Measurements from ENCODE around the gene NKAIN2. TPM values are rescaled to one million over a fixed set of nuclear protein-coding genes. Genes with fewer than 3 reads are reported as not detected.

Gene NKAIN2
- total and polyA plus RNA-seq, 4 donors, result 16.3 to 67.0 (median 49.9) TPM

GRCh38 chr6:124770784-124771183 is 967.1 kb downstream of the NKAIN2 start:
- Histone ChIP-seq H3K9me3 (ENCODE audit: control insufficient read depth, insufficient read depth, low read length) (no peaks in the 10 kb centered on the region), H3K27me3 (ENCODE audit: control insufficient read depth, insufficient read depth, low read length) (no peaks in the 10 kb centered on the region), H3K27ac (ENCODE audit: low read depth, low read length) (no peak overlapping the region), H3K4me1 (ENCODE audit: control insufficient read depth, insufficient read depth, low read length) (no peaks in the 10 kb centered on the region), H3K36me3 (ENCODE audit: control insufficient read depth, insufficient read depth, low read length) (no peaks in the 10 kb centered on the region), H3K4me3 (ENCODE audit: low read depth, low read length) (no peak overlapping the region)
- DNase-seq (ENCODE audit: low read depth in 4 of 6, low spot score in 6 of 6), result no peak
- WGBS (ENCODE audit: insufficient coverage), result no CpG with 5 or more reads among the region's 3 CpGs

GRCh38 chr6:124772733-124773319 is 969.2 kb downstream of the NKAIN2 start:
- Histone ChIP-seq H3K4me1 (ENCODE audit: control insufficient read depth, insufficient read depth, low read length) (no peaks in the 10 kb centered on the region), H3K27ac (ENCODE audit: low read depth, low read length) (peak overlapping the region; percentile 8), H3K9me3 (ENCODE audit: control insufficient read depth, insufficient read depth, low read length) (no peaks in the 10 kb centered on the region), H3K4me3 (ENCODE audit: low read depth, low read length) (no peak overlapping the region), H3K36me3 (ENCODE audit: control insufficient read depth, insufficient read depth, low read length) (no peaks in the 10 kb centered on the region), H3K27me3 (ENCODE audit: control insufficient read depth, insufficient read depth, low read length) (no peaks in the 10 kb centered on the region)
- WGBS (ENCODE audit: insufficient coverage), result 0% methylated on average over 2 of the region's 3 CpGs
- DNase-seq (ENCODE audit: low read depth in 4 of 6, low spot score in 6 of 6), result peak in 2 of 6 donors; percentile 54 to 64

GRCh38 chr6:124775121-124775520 is 971.5 kb downstream of the NKAIN2 start:
- Histone ChIP-seq H3K4me3 (ENCODE audit: low read depth, low read length) (no peak overlapping the region), H3K27me3 (ENCODE audit: control insufficient read depth, insufficient read depth, low read length) (no peaks in the 10 kb centered on the region), H3K36me3 (ENCODE audit: control insufficient read depth, insufficient read depth, low read length) (no peaks in the 10 kb centered on the region), H3K4me1 (ENCODE audit: control insufficient read depth, insufficient read depth, low read length) (no peaks in the 10 kb centered on the region), H3K27ac (ENCODE audit: low read depth, low read length) (no peak overlapping the region), H3K9me3 (ENCODE audit: control insufficient read depth, insufficient read depth, low read length) (no peaks in the 10 kb centered on the region)
- no CpG with 5 or more reads among the region's 3 CpGs for WGBS (ENCODE audit: insufficient coverage)
- peak in 1 of 6 donors; percentile 70 for DNase-seq (ENCODE audit: low read depth in 4 of 6, low spot score in 6 of 6)

GRCh38 chr6:124777863-124778262 is 974.2 kb downstream of the NKAIN2 start:
- WGBS (ENCODE audit: insufficient coverage), result 80% methylated on average over 1 of the region's 2 CpGs
- Histone ChIP-seq H3K9me3 (ENCODE audit: control insufficient read depth, insufficient read depth, low read length) (no peaks in the 10 kb centered on the region), H3K27me3 (ENCODE audit: control insufficient read depth, insufficient read depth, low read length) (no peaks in the 10 kb centered on the region), H3K36me3 (ENCODE audit: control insufficient read depth, insufficient read depth, low read length) (no peaks in the 10 kb centered on the region), H3K4me1 (ENCODE audit: control insufficient read depth, insufficient read depth, low read length) (no peaks in the 10 kb centered on the region), H3K4me3 (ENCODE audit: low read depth, low read length) (no peak overlapping the region), H3K27ac (ENCODE audit: low read depth, low read length) (no peak overlapping the region)
- no peak for DNase-seq (ENCODE audit: low read depth in 4 of 6, low spot score in 6 of 6)

- H3K27ac ChIP-seq (ENCODE audit: low read depth, low read length), result no peak overlapping the region
- H3K36me3 ChIP-seq (ENCODE audit: control insufficient read depth, insufficient read depth, low read length), result no peaks in the 10 kb centered on the region
- H3K4me1 ChIP-seq (ENCODE audit: control insufficient read depth, insufficient read depth, low read length), result no peaks in the 10 kb centered on the region
- no peaks in the 10 kb centered on the region for H3K27me3 ChIP-seq (ENCODE audit: control insufficient read depth, insufficient read depth, low read length)
- H3K9me3 ChIP-seq (ENCODE audit: control insufficient read depth, insufficient read depth, low read length), result no peaks in the 10 kb centered on the region
- H3K4me3 ChIP-seq (ENCODE audit: low read depth, low read length), result no peak overlapping the region
- 100% methylated on average over 2 of the region's 5 CpGs for WGBS (ENCODE audit: insufficient coverage)
- DNase-seq (ENCODE audit: low read depth in 4 of 6, low spot score in 6 of 6), result peak in 1 of 6 donors; percentile 58
These were observed 977.0 kb downstream of the NKAIN2 start for GRCh38 chr6:124780623-124781022.

GRCh38 chr6:124783344-124783743 is 979.7 kb downstream of the NKAIN2 start:
- H3K36me3 ChIP-seq (ENCODE audit: control insufficient read depth, insufficient read depth, low read length), result no peaks in the 10 kb centered on the region
- DNase-seq (ENCODE audit: low read depth in 4 of 6, low spot score in 6 of 6), result no peak
- no peak overlapping the region for H3K27ac ChIP-seq (ENCODE audit: low read depth, low read length)
- no peaks in the 10 kb centered on the region for H3K27me3 ChIP-seq (ENCODE audit: control insufficient read depth, insufficient read depth, low read length)
- WGBS (ENCODE audit: insufficient coverage), result no CpG with 5 or more reads among the region's 1 CpG
- H3K9me3 ChIP-seq (ENCODE audit: control insufficient read depth, insufficient read depth, low read length), result no peaks in the 10 kb centered on the region
- no peaks in the 10 kb centered on the region for H3K4me1 ChIP-seq (ENCODE audit: control insufficient read depth, insufficient read depth, low read length)
- H3K4me3 ChIP-seq (ENCODE audit: low read depth, low read length), result no peak overlapping the region

GRCh38 chr6:124791156-124791555 is 987.5 kb downstream of the NKAIN2 start:
- H3K27me3 ChIP-seq (ENCODE audit: control insufficient read depth, insufficient read depth, low read length), result no peaks in the 10 kb centered on the region
- no CpG with 5 or more reads among the region's 2 CpGs for WGBS (ENCODE audit: insufficient coverage)
- no peaks in the 10 kb centered on the region for H3K36me3 ChIP-seq (ENCODE audit: control insufficient read depth, insufficient read depth, low read length)
- no peak for DNase-seq (ENCODE audit: low read depth in 4 of 6, low spot score in 6 of 6)
- H3K27ac ChIP-seq (ENCODE audit: low read depth, low read length), result no peak overlapping the region
- no peaks in the 10 kb centered on the region for H3K9me3 ChIP-seq (ENCODE audit: control insufficient read depth, insufficient read depth, low read length)
- H3K4me3 ChIP-seq (ENCODE audit: low read depth, low read length), result no peak overlapping the region
- H3K4me1 ChIP-seq (ENCODE audit: control insufficient read depth, insufficient read depth, low read length), result no peaks in the 10 kb centered on the region

- 100% methylated on average over 2 of the region's 2 CpGs for WGBS (ENCODE audit: insufficient coverage)
- H3K9me3 ChIP-seq (ENCODE audit: control insufficient read depth, insufficient read depth, low read length), result no peaks in the 10 kb centered on the region
- no peaks in the 10 kb centered on the region for H3K36me3 ChIP-seq (ENCODE audit: control insufficient read depth, insufficient read depth, low read length)
- H3K27me3 ChIP-seq (ENCODE audit: control insufficient read depth, insufficient read depth, low read length), result no peaks in the 10 kb centered on the region
- no peak overlapping the region for H3K4me3 ChIP-seq (ENCODE audit: low read depth, low read length)
- DNase-seq (ENCODE audit: low read depth in 4 of 6, low spot score in 6 of 6), result no peak
- no peak overlapping the region for H3K27ac ChIP-seq (ENCODE audit: low read depth, low read length)
- H3K4me1 ChIP-seq (ENCODE audit: control insufficient read depth, insufficient read depth, low read length), result no peaks in the 10 kb centered on the region
These were observed 988.7 kb downstream of the NKAIN2 start for GRCh38 chr6:124792386-124792785.

GRCh38 chr6:124793398-124793797 is 989.7 kb downstream of the NKAIN2 start:
- no peaks in the 10 kb centered on the region for H3K27me3 ChIP-seq (ENCODE audit: control insufficient read depth, insufficient read depth, low read length)
- no peak overlapping the region for H3K27ac ChIP-seq (ENCODE audit: low read depth, low read length)
- no peak overlapping the region for H3K4me3 ChIP-seq (ENCODE audit: low read depth, low read length)
- no peaks in the 10 kb centered on the region for H3K4me1 ChIP-seq (ENCODE audit: control insufficient read depth, insufficient read depth, low read length)
- no peaks in the 10 kb centered on the region for H3K9me3 ChIP-seq (ENCODE audit: control insufficient read depth, insufficient read depth, low read length)
- peak in 1 of 6 donors; percentile 45 for DNase-seq (ENCODE audit: low read depth in 4 of 6, low spot score in 6 of 6)
- no peaks in the 10 kb centered on the region for H3K36me3 ChIP-seq (ENCODE audit: control insufficient read depth, insufficient read depth, low read length)

GRCh38 chr6:124795643-124796463 is 992.2 kb downstream of the NKAIN2 start:
- no peaks in the 10 kb centered on the region for H3K36me3 ChIP-seq (ENCODE audit: control insufficient read depth, insufficient read depth, low read length)
- H3K27ac ChIP-seq (ENCODE audit: low read depth, low read length), result no peak overlapping the region
- H3K9me3 ChIP-seq (ENCODE audit: control insufficient read depth, insufficient read depth, low read length), result no peaks in the 10 kb centered on the region
- H3K27me3 ChIP-seq (ENCODE audit: control insufficient read depth, insufficient read depth, low read length), result no peaks in the 10 kb centered on the region
- H3K4me1 ChIP-seq (ENCODE audit: control insufficient read depth, insufficient read depth, low read length), result no peaks in the 10 kb centered on the region
- no peak overlapping the region for H3K4me3 ChIP-seq (ENCODE audit: low read depth, low read length)
- no CpG with 5 or more reads among the region's 4 CpGs for WGBS (ENCODE audit: insufficient coverage)
- DNase-seq (ENCODE audit: low read depth in 4 of 6, low spot score in 6 of 6), result peak in 3 of 6 donors; percentile 35 to 84 (median 74)

All from spinal cord (tissue), 10 donors.